Activated T-cell treated with anti-CD3 and anti-CD28 coated beads, Interleukin-2, amount 50 U/mL, for 48 hours (primary cell): ENCODE measurements around the gene DAAM1.

Source experiments
- DNase-seq, 2 experiments: peaks; one replicate each; pipeline ENCODE4 v3.0.0-alpha.2; 2020

DAAM1 gene

DNA sequence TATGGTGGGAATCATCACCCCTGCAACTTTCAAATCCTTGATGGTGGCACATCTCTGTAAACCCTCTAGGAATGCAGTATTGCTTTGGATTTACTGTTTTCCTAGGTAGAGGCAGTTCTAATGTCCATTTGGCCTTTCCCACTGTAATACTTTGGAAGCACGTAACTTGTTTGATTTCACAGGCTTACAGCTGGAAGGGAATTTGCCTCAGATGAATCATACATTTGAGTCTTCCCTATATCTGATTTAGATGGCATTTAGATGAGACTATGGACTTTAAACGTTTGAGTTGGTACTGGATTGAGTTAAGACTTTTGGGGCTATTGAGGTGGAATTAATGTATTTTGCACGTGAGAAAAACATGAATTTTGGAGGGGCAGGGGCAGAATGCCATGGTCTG, 35.9 kb downstream of the DAAM1 start:
- no peak for DNase-seq

- DNase-seq, result no peak
These were observed 36.8 kb downstream of the DAAM1 start for GRCh38 chr14:59225281-59225680.

GRCh38 chr14:59228421-59228820, 40.0 kb downstream of the DAAM1 start:
- no peak for DNase-seq

DNA sequence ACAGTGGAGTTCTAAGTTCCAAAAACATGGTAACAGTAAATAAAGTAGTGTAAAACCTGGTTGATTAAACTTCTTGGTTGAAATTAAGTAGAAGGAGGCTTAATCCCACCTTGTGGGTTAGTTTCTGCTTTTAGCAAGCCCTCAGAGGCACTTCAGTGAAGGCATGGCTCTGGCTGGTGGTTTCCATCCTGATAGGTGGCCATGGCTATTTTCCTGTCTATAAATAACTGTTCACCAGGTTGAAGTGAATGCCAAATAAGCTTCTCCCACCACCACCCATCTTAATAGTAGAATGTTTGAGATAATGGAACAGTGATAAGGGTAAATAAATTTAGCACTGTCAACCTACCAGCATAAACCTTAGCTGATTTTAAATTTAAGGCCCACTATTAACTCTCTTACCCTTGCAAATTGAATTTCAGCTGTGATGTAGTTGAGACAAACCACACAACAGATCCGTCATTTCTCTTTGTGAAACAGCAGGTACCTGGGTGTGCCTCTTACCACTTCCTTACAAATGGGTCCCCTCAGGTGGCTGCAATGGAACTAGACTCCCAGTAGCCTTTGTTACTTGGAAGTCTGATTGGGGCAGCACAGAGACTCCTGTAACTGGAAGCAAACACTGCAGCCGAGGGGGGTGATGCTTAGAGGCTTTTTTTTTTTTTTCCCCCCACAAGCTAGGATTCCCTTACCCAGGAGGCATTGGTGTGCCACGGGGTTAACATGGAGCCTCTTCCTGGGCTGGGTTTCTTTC, 41.4 kb downstream of the DAAM1 start:
- no peak for DNase-seq

DNA sequence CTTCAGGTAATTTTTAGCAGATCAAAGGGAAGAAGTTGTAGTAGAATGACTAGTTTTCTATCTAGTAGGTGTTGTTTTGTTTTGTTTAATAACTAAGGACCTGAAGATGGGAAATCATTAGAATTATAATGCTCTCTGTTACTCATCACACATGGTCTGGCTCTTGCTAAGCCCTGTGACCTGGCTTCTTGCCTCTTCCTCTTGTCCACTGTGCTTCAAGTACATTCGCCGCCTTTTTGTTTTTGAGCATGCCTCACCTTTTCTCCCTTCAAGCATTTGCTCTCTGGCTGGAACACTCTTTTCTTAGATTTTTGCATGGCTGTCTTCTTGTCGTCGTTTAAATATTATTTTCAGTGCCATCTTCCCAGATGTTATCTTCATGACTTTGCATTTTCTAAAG, 47.7 kb downstream of the DAAM1 start:
- no peak for DNase-seq

DNA sequence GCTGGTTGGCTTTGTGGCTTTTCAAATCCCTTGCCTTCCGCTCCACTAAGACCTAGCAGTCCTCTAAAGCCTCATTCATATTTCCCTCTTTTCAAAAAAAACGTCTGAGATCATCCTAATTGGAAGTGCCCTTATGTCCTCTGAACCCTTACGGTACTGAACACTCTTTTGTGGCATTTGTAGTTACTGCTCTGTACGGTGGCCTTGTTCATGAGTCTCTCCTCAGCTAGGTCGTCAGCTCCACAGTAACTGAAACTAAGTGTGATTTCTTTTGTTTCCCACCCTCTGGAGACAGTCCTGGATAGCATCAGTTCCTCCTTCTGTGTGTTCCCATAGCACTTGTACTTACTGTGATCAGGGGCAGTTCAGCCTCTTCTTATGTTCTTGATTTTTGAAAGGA, 49.7 kb downstream of the DAAM1 start:
- DNase-seq, result no peak

- DNase-seq, result no peak
These were observed 50.6 kb downstream of the DAAM1 start for GRCh38 chr14:59239022-59239421.

DNA sequence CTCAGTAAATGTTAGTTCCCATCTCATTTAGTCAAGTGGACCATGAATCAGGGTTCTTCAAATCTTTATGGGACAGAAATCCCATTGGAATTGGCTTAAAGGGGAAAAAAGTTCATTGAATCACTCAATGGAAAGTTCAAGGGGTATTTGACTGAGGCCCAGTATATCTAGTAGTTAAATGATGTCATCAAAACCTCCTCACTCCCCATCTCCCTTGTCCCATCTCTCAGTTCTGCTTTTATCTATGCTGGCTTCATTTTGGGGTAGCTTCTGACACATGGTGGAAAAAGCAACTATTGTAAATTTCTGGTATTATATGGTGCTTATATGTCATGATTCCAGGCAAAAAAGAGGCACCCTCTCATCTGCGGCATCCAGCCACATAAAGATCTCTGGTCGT, 51.9 kb downstream of the DAAM1 start:
- no peak for DNase-seq

GRCh38 chr14:59241121-59241520, 52.7 kb downstream of the DAAM1 start:
- no peak for DNase-seq

- no peak for DNase-seq
These were observed 54.7 kb downstream of the DAAM1 start for GRCh38 chr14:59243174-59243573.

GRCh38 chr14:59244581-59244980, 56.1 kb downstream of the DAAM1 start:
- DNase-seq, result no peak

DNA sequence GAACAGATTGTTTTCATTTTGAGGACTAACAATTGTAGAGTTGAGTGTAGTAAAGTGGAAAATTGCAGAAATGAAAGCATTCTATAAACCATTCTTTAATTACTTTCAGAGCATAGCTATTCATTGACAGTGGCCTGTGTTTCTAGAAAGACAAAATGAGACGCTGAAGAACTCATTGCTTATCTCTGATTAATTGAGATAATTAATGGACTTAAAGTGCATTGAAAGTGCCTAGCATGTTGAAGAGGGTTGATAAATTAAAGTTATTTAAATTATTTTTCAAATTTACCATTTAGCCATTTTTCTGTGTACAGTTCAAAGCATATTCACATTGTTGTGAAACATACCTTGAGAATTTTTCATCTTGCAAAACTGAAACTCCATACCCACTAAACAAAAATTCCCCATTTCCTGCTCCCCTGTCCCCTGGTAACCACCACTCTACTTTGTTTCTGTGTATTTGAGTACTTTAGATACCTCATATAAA, 57.4 kb downstream of the DAAM1 start:
- DNase-seq, result no peak

- no peak for DNase-seq
These were observed 58.1 kb downstream of the DAAM1 start for GRCh38 chr14:59246566-59246965.

GRCh38 chr14:59247801-59248584, 59.5 kb downstream of the DAAM1 start:
- no peak for DNase-seq

DNA sequence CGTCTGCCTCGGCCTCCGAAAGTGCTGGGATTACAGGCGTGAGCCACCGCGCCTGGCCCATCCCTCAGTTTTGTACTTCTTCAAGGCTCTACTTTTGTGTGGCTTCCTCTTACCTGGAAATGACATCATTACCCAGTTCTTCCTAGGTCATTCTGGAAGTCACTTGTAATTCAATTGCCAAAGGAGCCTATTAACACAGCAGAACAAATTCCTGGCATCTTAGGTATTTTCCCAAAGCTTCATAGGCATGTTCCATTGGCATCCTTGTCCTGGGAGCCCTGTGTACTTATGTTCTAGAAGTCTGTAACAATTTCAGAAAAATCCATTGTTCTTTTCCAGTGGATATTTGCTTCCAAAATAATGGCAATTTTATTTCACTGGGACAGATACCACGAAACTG, 60.6 kb downstream of the DAAM1 start:
- DNase-seq, result no peak

DNA sequence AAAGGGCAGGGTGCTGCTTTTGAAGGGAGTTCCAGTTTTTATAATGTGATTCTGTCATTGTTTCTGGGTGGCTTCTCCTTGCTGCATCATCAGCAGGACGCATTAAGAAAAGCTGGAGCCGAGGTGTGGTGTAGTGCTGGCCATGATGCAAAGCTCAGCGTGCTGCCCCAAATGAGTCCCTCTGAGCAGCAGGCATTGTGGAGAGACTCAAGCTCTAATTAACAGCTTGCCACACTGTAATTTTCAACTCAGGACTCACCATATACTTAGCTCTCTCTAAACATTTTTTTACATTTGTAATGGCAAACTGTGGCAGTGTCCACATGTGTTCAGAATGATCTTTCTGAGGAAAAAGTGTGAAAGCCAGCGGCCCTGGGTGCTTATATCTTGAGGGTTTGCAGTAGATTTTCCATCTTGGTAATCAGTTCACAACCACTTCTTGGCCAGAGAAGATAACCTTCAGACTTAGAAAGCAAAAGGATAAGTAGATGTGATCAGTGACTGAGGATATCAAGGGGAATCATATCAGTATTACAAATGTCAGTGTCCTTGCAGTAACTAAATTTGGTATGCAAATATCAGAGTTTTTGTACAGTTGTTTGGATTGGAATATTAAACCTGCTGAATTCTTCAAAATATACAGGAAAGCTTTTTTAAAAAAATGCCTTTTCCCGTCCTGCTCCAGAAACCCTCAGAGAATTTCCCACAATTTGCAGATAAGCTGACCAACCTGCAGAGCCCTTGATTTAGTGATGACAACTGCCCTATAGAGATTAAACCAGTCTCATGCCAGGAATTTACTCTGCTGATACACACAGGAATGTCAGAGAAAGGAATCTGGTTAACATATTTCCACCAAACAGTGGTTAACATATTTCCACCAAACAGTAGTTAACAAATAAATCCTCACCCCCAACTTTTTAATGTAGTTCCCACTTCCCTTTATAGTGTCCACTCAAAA, 63.6 kb downstream of the DAAM1 start:
- DNase-seq, result no peak

GRCh38 chr14:59252772-59253500, 64.5 kb downstream of the DAAM1 start:
- no peak for DNase-seq

DNA sequence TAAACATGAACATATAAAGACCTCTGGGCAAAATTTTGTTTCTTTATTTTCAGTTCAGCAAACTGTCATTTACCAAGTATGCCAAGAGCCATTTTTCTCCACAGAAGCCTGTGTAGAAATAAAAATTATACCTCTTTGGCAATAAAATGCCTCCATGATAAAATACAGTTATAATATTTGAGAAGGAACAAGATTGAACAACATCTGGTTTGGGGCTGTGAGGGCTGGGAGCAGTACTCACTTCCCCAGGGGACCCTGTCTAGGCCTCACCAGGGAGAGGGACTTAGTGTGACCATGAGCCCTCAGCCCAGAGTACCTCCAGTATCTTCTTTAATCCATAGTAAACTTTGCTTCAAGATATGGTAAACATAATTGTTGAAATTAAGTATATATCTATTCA, 65.1 kb downstream of the DAAM1 start:
- no peak for DNase-seq

- DNase-seq, result no peak
These were observed 65.9 kb downstream of the DAAM1 start for GRCh38 chr14:59254146-59254910.

- DNase-seq, result no peak
These were observed 66.6 kb downstream of the DAAM1 start for GRCh38 chr14:59254911-59255545.

GRCh38 chr14:59256331-59256730, 67.9 kb downstream of the DAAM1 start:
- no peak for DNase-seq
